Astrocyte (in vitro differentiated cells and primary cell): ENCODE measurements around the gene IL1R1. TPM values are rescaled to one million over a fixed set of nuclear protein-coding genes. Genes with fewer than 3 reads are reported as not detected.

Experiments
- DNase-seq: peaks from one replicate; pipeline ENCODE4 v3.0.0-alpha.2; 2010; ENCODE audit warnings: low read depth
- FAIRE-seq: peaks from 2 replicates; lab custom pipeline; 2011; peaks lifted over from hg19 to GRCh38; lab: Jason Lieb, UNC
- H2AFZ ChIP-seq: 2 replicates; pipeline ENCODE4 v1.6.0; 2012; ENCODE audit warnings: low read depth, low read length, inconsistent platforms
- H3K27ac ChIP-seq: 2 replicates; pipeline ENCODE4 v1.5.1; 2011; ENCODE audit warnings: low read depth, low read length, inconsistent platforms
- H3K27me3 ChIP-seq: 2 replicates; pipeline ENCODE4 v1.6.0; 2011; ENCODE audit warnings: low read length, inconsistent platforms; ENCODE audit not compliant: insufficient read depth
- H3K36me3 ChIP-seq: 2 replicates; pipeline ENCODE4 v1.5.1; 2011; ENCODE audit warnings: low read length, inconsistent platforms; ENCODE audit not compliant: insufficient read depth
- H3K4me1 ChIP-seq: 2 replicates; pipeline ENCODE4 v1.5.1; 2011; ENCODE audit warnings: low read length, inconsistent platforms; ENCODE audit not compliant: insufficient read depth
- H3K4me2 ChIP-seq: 2 replicates; pipeline ENCODE4 v1.6.0; 2012; ENCODE audit warnings: low read length, inconsistent platforms
- H3K4me3 ChIP-seq: 2 replicates; pipeline ENCODE4 v1.5.1; 2011; ENCODE audit warnings: low read depth, mild to moderate bottlenecking, low read length, inconsistent platforms; ENCODE audit not compliant: insufficient read depth
- H3K79me2 ChIP-seq: 2 replicates; pipeline ENCODE4 v1.6.0; 2012; ENCODE audit warnings: mild to moderate bottlenecking, low read length, inconsistent platforms; ENCODE audit not compliant: insufficient read depth
- H3K9ac ChIP-seq: 2 replicates; pipeline ENCODE4 v1.6.0; 2012; ENCODE audit warnings: mild to moderate bottlenecking, low read length, inconsistent platforms
- H3K9me3 ChIP-seq: 2 replicates; pipeline ENCODE4 v1.5.1; 2012; ENCODE audit warnings: low read depth, mild to moderate bottlenecking, low read length, inconsistent platforms; ENCODE audit not compliant: insufficient read depth
- H4K20me1 ChIP-seq: 2 replicates; pipeline ENCODE4 v1.6.0; 2012; ENCODE audit warnings: low read length, inconsistent platforms; ENCODE audit not compliant: insufficient read depth
- H3K27ac Mint-ChIP-seq: one replicate; pipeline ENCODE4 v1.8.0; 2021; ENCODE audit warnings: mild to moderate bottlenecking, mixed read lengths; ENCODE audit not compliant: unreplicated experiment
- H3K27me3 Mint-ChIP-seq: one replicate; pipeline ENCODE4 v1.8.0; 2021; ENCODE audit warnings: low read depth, mixed read lengths; ENCODE audit not compliant: unreplicated experiment
- H3K36me3 Mint-ChIP-seq: one replicate; pipeline ENCODE4 v1.8.0; 2021; ENCODE audit warnings: low read depth, mixed read lengths; ENCODE audit not compliant: unreplicated experiment
- H3K4me1 Mint-ChIP-seq: one replicate; pipeline ENCODE4 v1.8.0; 2021; ENCODE audit warnings: low read depth, mixed read lengths; ENCODE audit not compliant: unreplicated experiment
- H3K4me3 Mint-ChIP-seq: one replicate; pipeline ENCODE4 v1.8.0; 2021; ENCODE audit warnings: mild to moderate bottlenecking, moderate library complexity, mixed read lengths; ENCODE audit not compliant: unreplicated experiment
- H3K9me3 Mint-ChIP-seq: one replicate; pipeline ENCODE4 v1.8.0; 2021; ENCODE audit warnings: mild to moderate bottlenecking, mixed read lengths; ENCODE audit not compliant: unreplicated experiment
- CTCF ChIP-seq: IDR thresholded peaks from 2 replicates; pipeline ENCODE4 v1.5.1; 2011; ENCODE audit warnings: low read depth, mild to moderate bottlenecking, inconsistent platforms, low read length, moderate library complexity; ENCODE audit not compliant: insufficient read depth
- EZH2 ChIP-seq: IDR thresholded peaks from 2 replicates; pipeline ENCODE4 v1.6.1; 2012; ENCODE audit warnings: mild to moderate bottlenecking, low read length, inconsistent platforms; ENCODE audit not compliant: insufficient read depth
- total RNA-seq: library from RNA; stranded (reverse); gene quantifications from 2 replicates; pipeline ENCODE4 v1.2.1, GENCODE V29; 2021

Gene IL1R1
- total RNA-seq, 1 donor from 2014 or later = 7.5 TPM

GRCh38 chr2:102168026-102168771 is 25.7 kb downstream of the IL1R1 start:
- Histone ChIP-seq H3K36me3 (peaks cover 4% of the 10 kb centered on the region), H3K9ac (no peak overlapping the region), H3K9me3 (no peaks in the 10 kb centered on the region), H3K27ac (no peak overlapping the region), H3K79me2 (no peaks in the 10 kb centered on the region), H3K27me3 (no peaks in the 10 kb centered on the region), H4K20me1 (no peaks in the 10 kb centered on the region), H3K4me3 (no peak overlapping the region), H3K4me1 (no peaks in the 10 kb centered on the region), H2AFZ (no peak overlapping the region), H3K4me2 (no peak overlapping the region)
- FAIRE-seq (no peak), DNase-seq (no peak)
- no peaks in the 10 kb centered on the region for H3K36me3 Mint-ChIP-seq
- no peak for TF ChIP-seq CTCF
- no peak for TF ChIP-seq EZH2
- peaks cover 6% of the 10 kb centered on the region for H3K4me1 Mint-ChIP-seq
- no peaks in the 10 kb centered on the region for H3K27me3 Mint-ChIP-seq
- no peaks in the 10 kb centered on the region for H3K9me3 Mint-ChIP-seq
- no peak overlapping the region for H3K4me3 Mint-ChIP-seq
- H3K27ac Mint-ChIP-seq = no peak overlapping the region

- DNase-seq (no peak), FAIRE-seq (no peak)
- H3K36me3 ChIP-seq = peaks cover 4% of the 10 kb centered on the region
- Mint-ChIP-seq H3K9me3 (no peaks in the 10 kb centered on the region), H3K4me3 (no peak overlapping the region), H3K27ac (no peak overlapping the region), H3K36me3 (peaks cover 6% of the 10 kb centered on the region), H3K4me1 (no peaks in the 10 kb centered on the region), H3K27me3 (no peaks in the 10 kb centered on the region)
- no peak overlapping the region for H2AFZ ChIP-seq
- H4K20me1 ChIP-seq = no peaks in the 10 kb centered on the region
- H3K9ac ChIP-seq = no peak overlapping the region
- no peak overlapping the region for H3K27ac ChIP-seq
- no peaks in the 10 kb centered on the region for H3K27me3 ChIP-seq
- H3K4me2 ChIP-seq = no peak overlapping the region
- no peaks in the 10 kb centered on the region for H3K4me1 ChIP-seq
- H3K9me3 ChIP-seq = no peaks in the 10 kb centered on the region
- no peak overlapping the region for H3K4me3 ChIP-seq
- TF ChIP-seq CTCF = no peak
- no peak for TF ChIP-seq EZH2
- H3K79me2 ChIP-seq = no peaks in the 10 kb centered on the region
These were observed 29.4 kb downstream of the IL1R1 start for GRCh38 chr2:102171946-102172345.

- Histone ChIP-seq H3K9me3 (no peaks in the 10 kb centered on the region), H3K4me1 (no peaks in the 10 kb centered on the region), H3K4me3 (no peak overlapping the region), H3K79me2 (no peaks in the 10 kb centered on the region), H3K4me2 (no peak overlapping the region), H2AFZ (no peak overlapping the region), H3K36me3 (peaks cover 4% of the 10 kb centered on the region), H3K9ac (no peak overlapping the region), H3K27ac (no peak overlapping the region), H3K27me3 (no peaks in the 10 kb centered on the region), H4K20me1 (no peaks in the 10 kb centered on the region)
- TF ChIP-seq CTCF (no peak), EZH2 (no peak)
- H3K27me3 Mint-ChIP-seq = no peaks in the 10 kb centered on the region
- peaks cover 5% of the 10 kb centered on the region for H3K4me1 Mint-ChIP-seq
- H3K9me3 Mint-ChIP-seq = no peaks in the 10 kb centered on the region
- no peak overlapping the region for H3K4me3 Mint-ChIP-seq
- FAIRE-seq (no peak), DNase-seq (no peak)
- H3K36me3 Mint-ChIP-seq = peaks cover 6% of the 10 kb centered on the region
- H3K27ac Mint-ChIP-seq = no peak overlapping the region
These were observed 30.2 kb downstream of the IL1R1 start for GRCh38 chr2:102172745-102173144.
